HepG2 (cell line): ENCODE data around the gene ARHGEF3. TPM values are rescaled to one million over a fixed set of nuclear protein-coding genes. Genes with fewer than 3 reads are reported as not detected.

ENCODE experiments used
- ATM ChIP-seq: fragments of 450-650 bp; IDR thresholded peaks from 2 replicates; pipeline ENCODE4 v1.7.1; 2017; ENCODE audit warnings: mild to moderate bottlenecking, borderline replicate concordance
- DBP ChIP-seq: sonication (generic); formaldehyde crosslinking; IDR thresholded peaks from 2 replicates; pipeline ENCODE4 v1.4.0; 2020; ENCODE audit warnings: missing genetic modification reagents; ENCODE audit errors: not compliant biosample characterization
- HNF4G ChIP-seq, 2 experiments: sonication (generic) in 1 of 2; formaldehyde crosslinking in 1 of 2; IDR thresholded peaks; 2 replicates each; pipeline versions ENCODE4 v1.4.0 to v1.6.1; 2011 to 2020; ENCODE audit warnings: borderline replicate concordance in 2 of 2, low read depth in 2 of 2, mild to moderate bottlenecking in 2 of 2, low read length in 1 of 2, missing genetic modification reagents in 1 of 2, moderate library complexity in 1 of 2
- NFAT5 ChIP-seq: sonication (generic); formaldehyde crosslinking; IDR thresholded peaks from 2 replicates; pipeline ENCODE4 v1.4.0; 2020; ENCODE audit warnings: missing genetic modification reagents
- POGZ ChIP-seq: sonication (generic); formaldehyde crosslinking; IDR thresholded peaks from 2 replicates; pipeline ENCODE4 v1.4.0; 2020; ENCODE audit warnings: mild to moderate bottlenecking, missing genetic modification reagents
- RERE ChIP-seq: IDR thresholded peaks from 2 replicates; pipeline ENCODE4 v1.6.1; 2016; ENCODE audit warnings: low read depth, missing genetic modification reagents, missing compliant biosample characterization
- RXRB ChIP-seq: IDR thresholded peaks from 2 replicates; pipeline ENCODE4 v1.6.1; 2016; ENCODE audit warnings: borderline replicate concordance, missing genetic modification reagents, missing compliant biosample characterization
- SALL2 ChIP-seq: sonication (generic); formaldehyde crosslinking; IDR thresholded peaks from 2 replicates; pipeline ENCODE4 v1.8.1; 2023; ENCODE audit warnings: mild to moderate bottlenecking, missing genetic modification reagents, inconsistent platforms
- SP5 ChIP-seq: IDR thresholded peaks from 2 replicates; pipeline ENCODE4 v1.6.1; 2016; ENCODE audit warnings: low read depth, borderline replicate concordance
- SYNCRIP ChIP-seq: fragments of 200-400 bp; formaldehyde crosslinking; IDR thresholded peaks from 2 replicates; pipeline ENCODE4 v1.6.1; 2018; ENCODE audit warnings: mild to moderate bottlenecking, low read depth, low read length; ENCODE audit not compliant: insufficient read depth
- TBX2 ChIP-seq: sonication (generic); formaldehyde crosslinking; IDR thresholded peaks from 2 replicates; pipeline ENCODE4 v1.5.0; 2020; ENCODE audit warnings: missing genetic modification reagents, mild to moderate bottlenecking, borderline replicate concordance
- XRCC5 ChIP-seq: fragments of 200-400 bp; formaldehyde crosslinking; optimal IDR thresholded peaks from 2 replicates; pipeline ENCODE3; 2017; ENCODE audit warnings: mild to moderate bottlenecking, low read length
- ZNF350 ChIP-seq: sonication (generic); formaldehyde crosslinking; IDR thresholded peaks from 2 replicates; pipeline ENCODE4 v1.4.0; 2020; ENCODE audit warnings: mild to moderate bottlenecking, low read depth, missing genetic modification reagents, borderline replicate concordance
- ZNF503 ChIP-seq: sonication (generic); formaldehyde crosslinking; IDR thresholded peaks from 2 replicates; pipeline ENCODE4 v1.4.0; 2020; ENCODE audit warnings: missing genetic modification reagents
- polyA plus RNA-seq, 8 experiments: library from polyadenylated mRNA; depleted of rRNA in 3 of 8; stranded (reverse) in 7 of 8; unstranded in 1 of 8; fragments of >200 nt; fragmentation: Illumina TruSeq in 4 of 8; extraction: Trizol in 4 of 8; gene quantifications; 2 replicates each; pipeline versions ENCODE4 v1.2.1 to v1.2.3, GENCODE V29; 2011 to 2016; ENCODE audit warnings: low read depth in 4 of 8, missing spikeins in 1 of 8, mixed read lengths in 1 of 8; ENCODE audit not compliant: insufficient read depth in 1 of 8
- total RNA-seq, 5 experiments: library from RNA; depleted of rRNA; stranded (reverse); fragments of >200 nt; fragmentation: Illumina TruSeq; extraction: Trizol; gene quantifications; 2 replicates each; pipeline ENCODE4 v1.2.3, GENCODE V29; 2016; ENCODE audit warnings: low read depth in 1 of 5

ARHGEF3 gene
- total and polyA plus RNA-seq, 2 of the 13 experiments (the other 11 are each of a cell fraction or from before 2014, with no cell fraction given): 14.8 to 23.1 TPM

GRCh38 chr3:56830884-56831283, 29.1 kb upstream of the ARHGEF3 start (continued):
- peak; percentile 88 for TF ChIP-seq RERE (CRISPR knock-in tag)
- peak; percentile 49; the same call in 1 of the 2 replicates for TF ChIP-seq SALL2 (CRISPR knock-in tag)
- TF ChIP-seq ZNF350: 0 out of 2 replicates have a peak, but pooled peaks have one; percentile 30
- TF ChIP-seq POGZ (CRISPR knock-in tag): peak; percentile 70
- TF ChIP-seq TBX2 (CRISPR knock-in tag): peak; percentile 90
- TF ChIP-seq DBP (CRISPR knock-in tag): no peak
- peak; percentile 86 for TF ChIP-seq SP5 (CRISPR knock-in tag)
- peak; percentile 82; the same call in 1 of the 2 replicates for TF ChIP-seq RXRB (CRISPR knock-in tag)
- TF ChIP-seq XRCC5: no peak
- no peak for TF ChIP-seq SYNCRIP
- TF ChIP-seq HNF4G (IDR thresholded peaks at IDR 0.05; ENCODE audit: borderline replicate concordance, low read depth, low read length): peak; percentile 41; the same call in 1 of the 2 replicates
- no peak for TF ChIP-seq HNF4G (CRISPR knock-in tag; IDR thresholded peaks at IDR 0.05; ENCODE audit: borderline replicate concordance, low read depth)
- TF ChIP-seq NFAT5 (CRISPR knock-in tag): no peak
- TF ChIP-seq ZNF503 (CRISPR knock-in tag): peak; percentile 69
- no peak for TF ChIP-seq ATM
